ENCODE data around the gene INPP4B.

The INPP4B gene

GRCh38 chr4:142497606-142498005, 348.5 kb downstream of the INPP4B start:
- Histone ChIP-seq H2BK5ac (ENCODE audit: low read depth, low read length, poor library complexity, severe bottlenecking) (no peak overlapping the region), H3K4ac (ENCODE audit: low read depth in 1 of 2, low read length in 2 of 2) (no peak overlapping the region), H2BK15ac (ENCODE audit: low read depth, poor library complexity, severe bottlenecking) (no peak overlapping the region), H2AFZ (ENCODE audit: low read depth, low read length) (no peak overlapping the region), H4K8ac (ENCODE audit: low read length) (no peak overlapping the region), H3K36me3 (ENCODE audit: control insufficient read depth in 1 of 2, insufficient read depth in 2 of 2, low read depth in 1 of 2, low read length in 2 of 2) (no peaks in the 10 kb centered on the region), H3K23ac (ENCODE audit: low read length in 2 of 2) (no peak overlapping the region), H3K4me1 (ENCODE audit: control insufficient read depth, insufficient read depth, low read depth, low read length) (no peaks in the 10 kb centered on the region), H3K9ac (ENCODE audit: low read length) (no peak overlapping the region), H2BK12ac (ENCODE audit: low read length in 2 of 2) (no peak overlapping the region), H3K18ac (ENCODE audit: low read depth in 1 of 2, low read length in 2 of 2) (no peak overlapping the region), H2AK5ac (ENCODE audit: low read length, severe bottlenecking) (no peak overlapping the region), H2BK120ac (ENCODE audit: low read depth, low read length) (no peak overlapping the region), H3K27ac (ENCODE audit: low read length, poor library complexity, severe bottlenecking) (no peak overlapping the region), H3K4me3 (ENCODE audit: insufficient read depth in 1 of 2, low read depth in 1 of 2, low read length in 2 of 2) (no peak overlapping the region), H3K4me2 (ENCODE audit: low read length, poor library complexity, severe bottlenecking) (no peak overlapping the region), H3K27me3 (ENCODE audit: control insufficient read depth in 1 of 2, insufficient read depth in 1 of 2, low read length in 2 of 2) (no peaks in the 10 kb centered on the region), H3K14ac (ENCODE audit: low read length in 2 of 2) (no peak overlapping the region), H3K9me3 (ENCODE audit: control insufficient read depth, low read length) (no peaks in the 10 kb centered on the region), H3K79me1 (replicated peaks; ENCODE audit: low read length, poor library complexity, severe bottlenecking) (no peaks in the 10 kb centered on the region), H4K91ac (ENCODE audit: low read length) (no peak overlapping the region)
- no peak for DNase-seq

GRCh38 chr4:142493255-142494110, 352.6 kb downstream of the INPP4B start:
- Histone ChIP-seq H3K9me3 (ENCODE audit: control insufficient read depth, low read length) (peaks cover 3% of the 10 kb centered on the region), H3K18ac (ENCODE audit: low read depth in 1 of 2, low read length in 2 of 2) (no peak overlapping the region), H3K4me2 (ENCODE audit: low read length, poor library complexity, severe bottlenecking) (no peak overlapping the region), H3K23ac (ENCODE audit: low read length in 2 of 2) (no peak overlapping the region), H3K27me3 (ENCODE audit: control insufficient read depth in 1 of 2, insufficient read depth in 1 of 2, low read length in 2 of 2) (no peaks in the 10 kb centered on the region), H4K8ac (ENCODE audit: low read length) (no peak overlapping the region), H3K14ac (ENCODE audit: low read length in 2 of 2) (no peak overlapping the region), H2AK5ac (ENCODE audit: low read length, severe bottlenecking) (no peak overlapping the region), H3K4me1 (ENCODE audit: control insufficient read depth, insufficient read depth, low read depth, low read length) (no peaks in the 10 kb centered on the region), H4K91ac (ENCODE audit: low read length) (no peak overlapping the region), H3K9ac (ENCODE audit: low read length) (no peak overlapping the region), H3K4ac (ENCODE audit: low read depth in 1 of 2, low read length in 2 of 2) (no peak overlapping the region), H3K36me3 (ENCODE audit: control insufficient read depth in 1 of 2, insufficient read depth in 2 of 2, low read depth in 1 of 2, low read length in 2 of 2) (no peaks in the 10 kb centered on the region), H2BK120ac (ENCODE audit: low read depth, low read length) (no peak overlapping the region), H2AFZ (ENCODE audit: low read depth, low read length) (no peak overlapping the region), H2BK15ac (ENCODE audit: low read depth, poor library complexity, severe bottlenecking) (no peak overlapping the region), H2BK12ac (ENCODE audit: low read length in 2 of 2) (no peak overlapping the region), H2BK5ac (ENCODE audit: low read depth, low read length, poor library complexity, severe bottlenecking) (no peak overlapping the region), H3K4me3 (ENCODE audit: insufficient read depth in 1 of 2, low read depth in 1 of 2, low read length in 2 of 2) (no peak overlapping the region), H3K79me1 (replicated peaks; ENCODE audit: low read length, poor library complexity, severe bottlenecking) (no peaks in the 10 kb centered on the region), H3K27ac (ENCODE audit: low read length, poor library complexity, severe bottlenecking) (no peak overlapping the region)
- no peak for DNase-seq
- 63% methylated on average over 1 of the region's 1 CpG for WGBS

- H3K4me2 ChIP-seq (ENCODE audit: low read length, poor library complexity, severe bottlenecking): no peak overlapping the region
- H3K9me3 ChIP-seq (ENCODE audit: control insufficient read depth, low read length): no peaks in the 10 kb centered on the region
- no peak overlapping the region for H2BK5ac ChIP-seq (ENCODE audit: low read depth, low read length, poor library complexity, severe bottlenecking)
- H2BK120ac ChIP-seq (ENCODE audit: low read depth, low read length): no peak overlapping the region
- no peak for DNase-seq
- H3K14ac ChIP-seq (ENCODE audit: low read length in 2 of 2): no peak overlapping the region
- H2BK15ac ChIP-seq (ENCODE audit: low read depth, poor library complexity, severe bottlenecking): no peak overlapping the region
- no peak overlapping the region for H3K27ac ChIP-seq (ENCODE audit: low read length, poor library complexity, severe bottlenecking)
- no peaks in the 10 kb centered on the region for H3K36me3 ChIP-seq (ENCODE audit: control insufficient read depth in 1 of 2, insufficient read depth in 2 of 2, low read depth in 1 of 2, low read length in 2 of 2)
- no peak overlapping the region for H3K9ac ChIP-seq (ENCODE audit: low read length)
- no peak overlapping the region for H3K23ac ChIP-seq (ENCODE audit: low read length in 2 of 2)
- no peak overlapping the region for H4K8ac ChIP-seq (ENCODE audit: low read length)
- H2BK12ac ChIP-seq (ENCODE audit: low read length in 2 of 2): no peak overlapping the region
- no peak overlapping the region for H3K4me3 ChIP-seq (ENCODE audit: insufficient read depth in 1 of 2, low read depth in 1 of 2, low read length in 2 of 2)
- no peak overlapping the region for H4K91ac ChIP-seq (ENCODE audit: low read length)
- H2AFZ ChIP-seq (ENCODE audit: low read depth, low read length): no peak overlapping the region
- H3K18ac ChIP-seq (ENCODE audit: low read depth in 1 of 2, low read length in 2 of 2): no peak overlapping the region
- H3K79me1 ChIP-seq (replicated peaks; ENCODE audit: low read length, poor library complexity, severe bottlenecking): no peaks in the 10 kb centered on the region
- H3K4me1 ChIP-seq (ENCODE audit: control insufficient read depth, insufficient read depth, low read depth, low read length): no peaks in the 10 kb centered on the region
- H3K27me3 ChIP-seq (ENCODE audit: control insufficient read depth in 1 of 2, insufficient read depth in 1 of 2, low read length in 2 of 2): no peaks in the 10 kb centered on the region
- H3K4ac ChIP-seq (ENCODE audit: low read depth in 1 of 2, low read length in 2 of 2): no peak overlapping the region
- no peak overlapping the region for H2AK5ac ChIP-seq (ENCODE audit: low read length, severe bottlenecking)
- WGBS: 93% methylated on average over 2 of the region's 3 CpGs
Observed at GRCh38 chr4:142485452-142485851, 360.6 kb downstream of the INPP4B start.

- Histone ChIP-seq H2BK120ac (ENCODE audit: low read depth, low read length) (no peak overlapping the region), H2AFZ (ENCODE audit: low read depth, low read length) (no peak overlapping the region), H4K91ac (ENCODE audit: low read length) (no peak overlapping the region), H3K18ac (ENCODE audit: low read depth in 1 of 2, low read length in 2 of 2) (no peak overlapping the region), H2BK12ac (ENCODE audit: low read length in 2 of 2) (no peak overlapping the region), H3K4me3 (ENCODE audit: insufficient read depth in 1 of 2, low read depth in 1 of 2, low read length in 2 of 2) (no peak overlapping the region), H3K14ac (ENCODE audit: low read length in 2 of 2) (no peak overlapping the region), H2BK5ac (ENCODE audit: low read depth, low read length, poor library complexity, severe bottlenecking) (no peak overlapping the region), H3K9ac (ENCODE audit: low read length) (no peak overlapping the region), H3K27me3 (ENCODE audit: control insufficient read depth in 1 of 2, insufficient read depth in 1 of 2, low read length in 2 of 2) (no peaks in the 10 kb centered on the region), H2AK5ac (ENCODE audit: low read length, severe bottlenecking) (no peak overlapping the region), H3K4ac (ENCODE audit: low read depth in 1 of 2, low read length in 2 of 2) (no peak overlapping the region), H3K4me2 (ENCODE audit: low read length, poor library complexity, severe bottlenecking) (no peak overlapping the region), H2BK15ac (ENCODE audit: low read depth, poor library complexity, severe bottlenecking) (no peak overlapping the region), H3K23ac (ENCODE audit: low read length in 2 of 2) (no peak overlapping the region), H3K27ac (ENCODE audit: low read length, poor library complexity, severe bottlenecking) (no peak overlapping the region), H3K4me1 (ENCODE audit: control insufficient read depth, insufficient read depth, low read depth, low read length) (no peaks in the 10 kb centered on the region), H3K36me3 (ENCODE audit: control insufficient read depth in 1 of 2, insufficient read depth in 2 of 2, low read depth in 1 of 2, low read length in 2 of 2) (no peaks in the 10 kb centered on the region), H4K8ac (ENCODE audit: low read length) (no peak overlapping the region), H3K9me3 (ENCODE audit: control insufficient read depth, low read length) (no peaks in the 10 kb centered on the region), H3K79me1 (replicated peaks; ENCODE audit: low read length, poor library complexity, severe bottlenecking) (no peaks in the 10 kb centered on the region)
- peak; percentile 11 for DNase-seq
- WGBS: no CpG with 5 or more reads among the region's 1 CpG
Observed at GRCh38 chr4:142480244-142480643, 365.9 kb downstream of the INPP4B start.

All from mesenchymal stem cell (in vitro differentiated cells and primary cell).